ENCODE measurements around the gene NAALADL2. TPM values are rescaled to one million over a fixed set of nuclear protein-coding genes. Genes with fewer than 3 reads are reported as not detected.

The NAALADL2 gene
- 0.23 TPM in 1 of 2 replicates, not detected in the other for total RNA-seq

GRCh38 chr3:174859114-174859735 lies at the start of gene NAALADL2:
Gene NAALADL2, plus strand, starts transcription at chr3:174859334.

All from hair follicular keratinocyte (primary cell).